ENCODE results near the gene ACBD7. TPM values are rescaled to one million over a fixed set of nuclear protein-coding genes. Genes with fewer than 3 reads are reported as not detected.

ACBD7 gene
- 0.41 TPM for polyA plus RNA-seq (2012; ENCODE audit: low read depth, missing spikeins)

DNA sequence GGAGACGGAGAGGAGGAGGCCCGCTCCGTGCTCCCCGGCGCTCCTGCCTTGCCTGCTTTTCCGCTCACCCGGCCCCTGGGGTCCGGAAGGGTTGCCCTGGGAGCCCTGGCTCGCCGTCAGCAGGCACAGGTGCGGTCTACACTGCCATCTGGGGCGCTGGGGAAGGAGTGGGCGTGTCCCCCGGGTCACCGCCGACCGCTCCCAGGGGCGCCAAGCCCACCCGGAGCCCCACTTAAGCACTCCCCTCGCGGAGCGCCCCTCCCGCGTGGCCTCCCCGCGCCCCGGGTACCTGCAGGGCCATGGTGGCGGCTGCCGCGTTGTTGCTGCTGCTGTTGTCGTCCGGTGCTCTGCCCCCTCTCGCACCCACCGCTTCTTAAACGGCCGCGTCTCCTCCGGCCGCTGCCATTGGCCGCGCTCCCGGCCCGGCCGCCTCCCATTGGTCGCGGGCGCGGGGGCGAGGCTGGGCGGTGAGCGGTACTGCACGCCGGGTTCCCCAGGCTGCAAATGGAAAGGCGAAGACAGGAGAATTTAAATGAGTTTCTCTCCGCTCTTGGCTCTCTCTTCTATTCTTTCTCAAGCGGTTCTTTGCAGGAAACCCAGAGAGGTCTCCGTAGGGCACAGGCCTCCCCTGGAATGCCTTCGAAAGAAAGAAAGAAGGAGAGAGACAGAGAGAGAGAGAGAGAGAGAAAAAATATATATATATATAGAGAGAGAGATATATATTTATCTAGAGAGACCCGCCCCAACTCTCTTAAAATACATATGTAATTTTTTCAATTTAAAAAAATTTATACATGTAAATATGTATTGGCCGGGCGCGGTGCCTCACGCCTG is at the start of gene ACBD7:
ACBD7 (minus strand) TSS at position 349 of the 834 bp plus-strand sequence; CDS start at position 301, 48 bp downstream.
- DNase-seq (ENCODE audit: insufficient read length, low spot score) (peak; percentile 93), FAIRE-seq (peak; percentile 96)
- TF ChIP-seq SPI1 (IDR thresholded peaks at IDR 0.05; ENCODE audit: low read depth, low read length) (no peak), POU2F2 (IDR thresholded peaks at IDR 0.05; ENCODE audit: low read depth, low read length) (no peak), PAX5 (IDR thresholded peaks at IDR 0.05; ENCODE audit: insufficient read depth, low read length, severe bottlenecking) (no peak)

DNA sequence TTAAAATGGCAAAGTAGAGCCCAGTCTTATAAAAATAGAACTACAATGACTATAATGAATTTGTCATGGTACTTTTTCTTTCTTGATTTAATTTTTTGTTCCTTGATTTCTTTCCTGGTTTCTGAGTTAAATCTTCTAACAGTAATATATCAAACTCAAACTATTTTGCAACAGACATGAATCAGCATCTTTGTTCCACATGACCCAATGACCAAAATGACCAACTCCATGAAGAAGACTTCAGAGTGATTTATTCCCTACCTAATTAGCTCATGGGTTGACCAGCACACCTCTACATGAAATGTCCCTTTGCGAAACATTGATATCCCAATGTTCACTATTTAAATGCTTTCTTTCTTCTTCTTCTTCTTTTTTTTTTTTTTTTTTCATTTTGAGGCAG is 49.1 kb upstream of the ACBD7 start:
- TF ChIP-seq POU2F2 (IDR thresholded peaks at IDR 0.05; ENCODE audit: low read depth, low read length) (no peak), POLR2A (IDR thresholded peaks at IDR 0.05; ENCODE audit: low read depth, low read length) (no peak), TAF1 (IDR thresholded peaks at IDR 0.05; ENCODE audit: low read depth, low read length) (no peak), POLR2AphosphoS5 (IDR thresholded peaks at IDR 0.05; ENCODE audit: low read depth, low read length) (no peak), SPI1 (IDR thresholded peaks at IDR 0.05; ENCODE audit: low read depth, low read length) (no peak), PAX5 (IDR thresholded peaks at IDR 0.05; ENCODE audit: insufficient read depth, low read length, severe bottlenecking) (no peak)
- FAIRE-seq (no peak), DNase-seq (ENCODE audit: insufficient read length, low spot score) (no peak)

DNA sequence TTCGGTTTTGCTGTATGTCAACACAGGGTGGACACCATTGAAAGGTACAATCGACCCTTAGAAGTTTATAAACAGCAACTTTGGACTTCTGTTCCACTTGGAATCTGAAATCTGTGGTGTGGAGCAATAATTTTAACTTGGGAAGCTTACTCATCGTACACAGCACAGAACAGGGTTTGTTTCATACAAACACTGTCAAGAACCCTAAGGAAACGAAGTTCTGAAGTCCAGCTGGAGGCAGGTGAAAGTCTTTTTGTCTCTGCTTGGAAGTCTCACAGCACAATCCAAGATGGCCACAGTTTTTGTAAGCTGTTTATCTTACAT is 48.4 kb upstream of the ACBD7 start:
- TF ChIP-seq POLR2AphosphoS5 (IDR thresholded peaks at IDR 0.05; ENCODE audit: low read depth, low read length) (no peak), POU2F2 (IDR thresholded peaks at IDR 0.05; ENCODE audit: low read depth, low read length) (no peak), TAF1 (IDR thresholded peaks at IDR 0.05; ENCODE audit: low read depth, low read length) (no peak), POLR2A (IDR thresholded peaks at IDR 0.05; ENCODE audit: low read depth, low read length) (no peak), PAX5 (IDR thresholded peaks at IDR 0.05; ENCODE audit: insufficient read depth, low read length, severe bottlenecking) (no peak), SPI1 (IDR thresholded peaks at IDR 0.05; ENCODE audit: low read depth, low read length) (no peak)
- DNase-seq (ENCODE audit: insufficient read length, low spot score) (no peak), FAIRE-seq (no peak)

DNA sequence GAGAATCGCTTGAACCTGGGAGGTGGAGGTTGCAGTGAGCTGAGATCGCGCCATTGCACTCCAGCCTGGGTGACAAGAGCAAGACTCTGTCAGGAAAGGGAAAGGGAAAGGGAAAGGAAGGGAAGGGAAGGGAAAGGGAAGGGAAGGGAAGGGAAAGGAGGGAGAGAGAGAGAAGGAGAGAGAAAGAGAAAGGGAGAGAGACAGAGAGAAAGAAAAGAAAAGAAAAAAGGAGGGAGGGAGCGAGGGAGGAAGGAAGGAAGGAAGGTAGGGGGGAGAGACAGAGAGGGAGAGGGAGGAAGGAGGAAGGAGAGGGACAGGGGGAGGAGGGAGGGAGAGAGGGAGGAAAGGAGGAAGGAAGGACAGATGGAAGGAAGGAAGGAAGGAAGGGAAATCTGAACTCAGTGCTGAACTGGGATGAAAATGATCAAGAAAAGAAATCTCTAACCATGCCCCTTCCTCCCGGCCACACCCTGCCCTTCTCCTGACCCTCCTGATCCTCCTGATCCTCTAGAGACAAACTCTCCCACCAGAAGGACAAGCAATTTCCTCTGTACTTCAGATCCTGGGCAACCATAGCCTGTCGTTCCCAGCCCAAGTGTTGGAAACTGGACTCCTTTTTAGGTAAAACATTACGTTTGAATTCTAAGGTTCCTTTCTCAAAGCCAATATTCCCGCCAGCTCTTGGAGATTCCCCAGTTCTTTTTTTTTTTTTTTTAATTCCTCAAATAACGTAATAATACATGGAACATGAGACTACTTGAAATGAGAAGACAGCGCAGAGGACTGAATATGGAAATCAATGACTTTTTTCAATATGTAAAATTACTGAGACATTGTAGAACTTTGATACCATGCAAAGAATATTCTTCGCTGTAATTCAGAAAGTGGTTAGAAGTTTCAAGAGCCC is 47.8 kb upstream of the ACBD7 start:
- FAIRE-seq (no peak), DNase-seq (ENCODE audit: insufficient read length, low spot score) (no peak)
- TF ChIP-seq PAX5 (IDR thresholded peaks at IDR 0.05; ENCODE audit: insufficient read depth, low read length, severe bottlenecking), result no peak
- TF ChIP-seq POLR2A (IDR thresholded peaks at IDR 0.05; ENCODE audit: low read depth, low read length), result no peak
- TF ChIP-seq POU2F2 (IDR thresholded peaks at IDR 0.05; ENCODE audit: low read depth, low read length), result no peak
- no peak for TF ChIP-seq TAF1 (IDR thresholded peaks at IDR 0.05; ENCODE audit: low read depth, low read length)
- TF ChIP-seq POLR2AphosphoS5 (IDR thresholded peaks at IDR 0.05; ENCODE audit: low read depth, low read length), result no peak
- TF ChIP-seq SPI1 (IDR thresholded peaks at IDR 0.05; ENCODE audit: low read depth, low read length), result no peak

- DNase-seq (ENCODE audit: insufficient read length, low spot score), result no peak
- TF ChIP-seq POU2F2 (IDR thresholded peaks at IDR 0.05; ENCODE audit: low read depth, low read length) (no peak), PAX5 (IDR thresholded peaks at IDR 0.05; ENCODE audit: insufficient read depth, low read length, severe bottlenecking) (no peak), POLR2AphosphoS5 (IDR thresholded peaks at IDR 0.05; ENCODE audit: low read depth, low read length) (no peak), SPI1 (IDR thresholded peaks at IDR 0.05; ENCODE audit: low read depth, low read length) (no peak), POLR2A (IDR thresholded peaks at IDR 0.05; ENCODE audit: low read depth, low read length) (no peak), TAF1 (IDR thresholded peaks at IDR 0.05; ENCODE audit: low read depth, low read length) (no peak)
- no peak for FAIRE-seq
Measured at GRCh38 chr10:15131330-15131729, 42.8 kb upstream of the ACBD7 start.

GRCh38 chr10:15124908-15125307 is 36.3 kb upstream of the ACBD7 start:
- FAIRE-seq, result no peak
- TF ChIP-seq POLR2A (IDR thresholded peaks at IDR 0.05; ENCODE audit: low read depth, low read length) (no peak), SPI1 (IDR thresholded peaks at IDR 0.05; ENCODE audit: low read depth, low read length) (no peak), TAF1 (IDR thresholded peaks at IDR 0.05; ENCODE audit: low read depth, low read length) (no peak), PAX5 (IDR thresholded peaks at IDR 0.05; ENCODE audit: insufficient read depth, low read length, severe bottlenecking) (no peak), POU2F2 (IDR thresholded peaks at IDR 0.05; ENCODE audit: low read depth, low read length) (no peak), POLR2AphosphoS5 (IDR thresholded peaks at IDR 0.05; ENCODE audit: low read depth, low read length) (no peak)
- DNase-seq (ENCODE audit: insufficient read length, low spot score), result no peak

DNA sequence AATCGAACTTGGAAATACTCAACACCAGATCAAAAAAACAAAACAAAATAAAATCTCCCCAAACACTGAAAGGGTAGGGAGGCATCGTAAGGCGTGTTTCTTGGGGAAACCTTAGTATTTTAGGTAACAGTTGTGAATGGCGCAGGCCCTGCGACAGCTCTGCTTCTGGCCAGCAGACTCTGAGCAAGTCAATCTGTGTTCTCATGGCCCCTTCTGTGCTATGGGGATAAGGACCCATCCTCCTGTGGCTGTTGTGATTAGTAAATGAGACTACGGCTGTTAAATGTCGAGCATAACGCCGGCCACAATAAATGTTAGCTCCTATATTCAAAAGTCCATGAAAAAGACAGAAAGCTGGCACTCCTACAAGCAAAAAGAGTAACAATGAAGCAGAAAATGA is 35.6 kb upstream of the ACBD7 start:
- no peak for TF ChIP-seq POLR2A (IDR thresholded peaks at IDR 0.05; ENCODE audit: low read depth, low read length)
- TF ChIP-seq POU2F2 (IDR thresholded peaks at IDR 0.05; ENCODE audit: low read depth, low read length), result no peak
- TF ChIP-seq POLR2AphosphoS5 (IDR thresholded peaks at IDR 0.05; ENCODE audit: low read depth, low read length), result no peak
- TF ChIP-seq TAF1 (IDR thresholded peaks at IDR 0.05; ENCODE audit: low read depth, low read length), result no peak
- no peak for TF ChIP-seq PAX5 (IDR thresholded peaks at IDR 0.05; ENCODE audit: insufficient read depth, low read length, severe bottlenecking)
- TF ChIP-seq SPI1 (IDR thresholded peaks at IDR 0.05; ENCODE audit: low read depth, low read length), result no peak
- FAIRE-seq, result no peak
- DNase-seq (ENCODE audit: insufficient read length, low spot score), result no peak

DNA sequence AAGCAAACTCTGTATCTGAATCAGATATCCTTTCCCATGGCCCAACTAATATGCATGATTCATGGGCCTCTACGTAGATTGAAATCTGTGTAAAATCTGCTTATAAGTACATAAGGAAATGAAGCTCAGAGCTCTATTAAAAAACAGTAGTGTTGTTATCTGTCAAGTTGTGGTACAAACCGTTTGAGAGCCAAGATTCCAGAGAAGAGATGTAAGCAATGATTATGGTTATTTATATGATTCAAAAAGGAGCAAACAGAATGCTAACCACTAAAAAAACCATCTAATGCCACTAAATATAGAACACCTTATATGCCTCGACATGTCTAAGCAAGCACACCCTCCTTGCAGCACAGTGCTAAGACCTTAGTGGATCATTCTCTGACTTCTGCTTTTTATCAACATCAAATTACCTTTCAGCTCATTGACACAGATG is 35.2 kb upstream of the ACBD7 start:
- TF ChIP-seq PAX5 (IDR thresholded peaks at IDR 0.05; ENCODE audit: insufficient read depth, low read length, severe bottlenecking) (no peak), POLR2A (IDR thresholded peaks at IDR 0.05; ENCODE audit: low read depth, low read length) (no peak), SPI1 (IDR thresholded peaks at IDR 0.05; ENCODE audit: low read depth, low read length) (peak; percentile 90), TAF1 (IDR thresholded peaks at IDR 0.05; ENCODE audit: low read depth, low read length) (no peak), POU2F2 (IDR thresholded peaks at IDR 0.05; ENCODE audit: low read depth, low read length) (no peak), POLR2AphosphoS5 (IDR thresholded peaks at IDR 0.05; ENCODE audit: low read depth, low read length) (no peak)
- DNase-seq (ENCODE audit: insufficient read length, low spot score), result no peak
- FAIRE-seq, result peak; percentile 72

DNA sequence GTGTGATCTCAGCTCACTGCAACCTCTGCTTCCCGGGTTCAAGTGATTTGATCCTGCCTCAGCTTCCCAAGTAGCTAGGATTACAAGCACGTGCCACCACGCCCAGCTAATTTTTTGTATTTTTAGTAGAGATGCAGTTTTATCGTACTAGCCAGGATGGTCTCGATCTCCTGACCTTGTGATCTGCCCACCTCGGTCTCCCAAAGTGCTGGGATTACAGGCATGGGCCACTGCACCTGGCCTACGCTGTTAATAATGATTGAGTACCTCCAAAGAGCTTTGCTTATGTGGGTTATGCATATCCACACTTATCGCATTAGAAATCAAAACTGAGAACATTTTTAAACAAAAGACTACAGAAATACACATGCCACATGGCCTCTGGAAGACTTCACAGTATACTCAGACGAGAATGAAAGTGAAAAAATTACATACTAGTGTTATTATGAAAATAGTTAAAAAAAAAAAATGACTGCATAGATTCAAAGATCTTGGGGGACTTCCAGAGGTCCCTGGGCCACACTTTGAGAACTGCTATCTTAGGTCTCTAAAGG is 34.0 kb upstream of the ACBD7 start:
- DNase-seq (ENCODE audit: insufficient read length, low spot score), result peak; percentile 26
- no peak for TF ChIP-seq TAF1 (IDR thresholded peaks at IDR 0.05; ENCODE audit: low read depth, low read length)
- FAIRE-seq, result no peak
